Measurements from ENCODE around the gene DLG2.

The DLG2 gene

DNA sequence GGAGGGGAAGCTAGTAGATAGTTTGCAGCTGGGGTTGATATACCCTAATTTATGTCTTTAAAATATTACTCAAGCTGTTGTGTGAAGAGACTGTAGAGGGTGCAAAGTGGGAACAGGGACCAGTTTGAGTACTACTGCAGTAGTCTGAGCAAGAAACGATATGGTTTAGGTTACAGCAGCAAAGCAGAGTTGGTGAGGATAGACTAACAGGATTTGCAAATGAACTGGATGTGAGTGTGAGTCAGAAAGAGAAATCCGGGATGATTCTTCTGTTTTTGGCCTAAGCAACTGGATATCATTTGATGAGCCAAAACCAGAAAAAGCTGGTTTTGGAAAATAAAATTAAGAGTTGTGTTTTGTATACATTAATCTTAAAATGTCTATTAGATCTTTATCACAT is 1591.5 kb downstream of the DLG2 start:
- DNase-seq = no peak

- DNase-seq = no peak
Measured at GRCh38 chr11:84034484-84034883, 1592.7 kb downstream of the DLG2 start.

DNA sequence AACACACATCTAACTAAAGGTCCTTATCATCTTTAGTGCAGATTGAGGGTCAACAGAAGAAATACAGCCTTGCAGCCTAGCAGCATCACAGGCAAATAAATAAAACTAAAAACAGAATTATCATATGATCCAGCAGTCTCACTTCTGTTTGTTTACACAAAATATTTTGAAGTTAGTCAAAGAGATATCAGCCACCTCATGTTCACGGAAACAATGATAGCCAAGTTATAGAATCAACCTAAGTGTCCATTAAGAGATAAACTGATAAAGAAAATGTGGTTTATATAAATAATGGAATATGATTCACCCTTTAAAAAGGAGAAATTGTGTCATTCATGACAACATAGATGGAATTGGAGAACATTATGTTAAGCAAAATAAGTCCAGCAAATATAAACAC is 1602.9 kb downstream of the DLG2 start:
- DNase-seq = no peak

DNA sequence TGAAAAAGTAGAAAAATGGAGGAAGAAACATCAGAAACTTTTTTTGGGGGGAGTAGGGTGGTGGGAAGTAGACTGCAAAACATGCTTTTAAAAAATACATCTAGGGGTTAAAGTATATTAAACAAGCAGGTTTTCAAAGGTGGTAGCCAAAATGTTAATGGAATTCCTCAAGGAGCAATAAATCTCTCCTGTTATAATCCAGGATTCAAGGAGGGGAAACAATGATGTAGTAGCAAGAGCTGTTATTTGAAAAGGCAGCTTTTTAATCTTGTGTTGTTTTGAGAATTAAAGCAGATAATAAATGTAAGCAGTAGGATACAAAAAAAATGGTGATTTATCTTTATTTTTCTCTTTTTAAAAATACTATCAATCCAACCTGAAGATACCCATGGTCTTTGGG is 1604.4 kb downstream of the DLG2 start:
- DNase-seq = no peak

GRCh38 chr11:84022201-84022600 is 1604.9 kb downstream of the DLG2 start:
- no peak for DNase-seq

- DNase-seq = no peak
Measured at GRCh38 chr11:84021291-84021690, 1605.9 kb downstream of the DLG2 start.

DNA sequence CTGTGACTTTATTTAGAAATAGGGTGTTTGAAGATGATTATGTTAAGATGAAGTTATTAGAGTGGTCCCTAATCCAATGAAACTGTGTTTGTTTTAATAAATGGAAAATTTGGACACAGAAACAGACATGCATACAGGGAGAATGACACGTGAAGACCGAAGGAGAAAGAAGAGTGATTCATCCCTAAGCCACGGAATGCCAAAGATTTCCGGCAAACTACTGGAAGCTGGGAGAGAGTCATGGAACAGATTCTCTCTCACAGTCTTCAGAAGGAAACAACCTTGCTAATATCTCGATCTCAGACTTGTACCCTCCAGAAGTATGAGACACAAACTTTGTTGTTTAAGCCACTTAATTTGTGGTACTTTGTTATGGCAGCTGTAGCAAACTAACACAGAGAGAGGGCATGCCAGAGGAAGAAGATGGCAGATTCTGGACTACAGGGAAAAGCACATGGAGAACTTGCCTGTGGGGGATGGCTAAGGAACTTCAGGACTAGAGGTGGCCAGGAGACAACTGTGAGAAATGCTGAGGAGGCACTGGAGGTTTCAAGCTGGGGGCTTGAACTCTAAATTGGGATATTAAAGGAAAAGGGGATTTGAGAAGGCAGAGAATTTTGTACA is 1607.5 kb downstream of the DLG2 start:
- no peak for DNase-seq

DNA sequence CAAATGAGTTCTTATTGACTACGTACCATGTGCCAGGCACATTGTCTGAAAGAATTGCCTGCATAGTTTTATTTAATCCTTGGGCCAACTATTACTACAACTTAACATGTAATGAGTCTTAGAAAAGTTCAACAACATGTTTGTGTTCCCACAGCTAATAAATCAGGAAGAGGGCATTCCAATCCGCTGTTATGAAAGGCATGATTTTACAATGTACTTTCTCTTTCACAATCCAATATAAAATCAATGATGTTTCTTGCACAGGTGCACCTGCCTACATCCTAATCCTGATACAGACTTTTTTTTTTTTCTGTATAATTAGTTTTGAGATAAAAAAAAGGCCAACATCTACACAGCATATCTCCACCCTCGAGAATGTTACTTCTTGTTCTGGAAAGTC is 1612.6 kb downstream of the DLG2 start:
- no peak for DNase-seq

DNA sequence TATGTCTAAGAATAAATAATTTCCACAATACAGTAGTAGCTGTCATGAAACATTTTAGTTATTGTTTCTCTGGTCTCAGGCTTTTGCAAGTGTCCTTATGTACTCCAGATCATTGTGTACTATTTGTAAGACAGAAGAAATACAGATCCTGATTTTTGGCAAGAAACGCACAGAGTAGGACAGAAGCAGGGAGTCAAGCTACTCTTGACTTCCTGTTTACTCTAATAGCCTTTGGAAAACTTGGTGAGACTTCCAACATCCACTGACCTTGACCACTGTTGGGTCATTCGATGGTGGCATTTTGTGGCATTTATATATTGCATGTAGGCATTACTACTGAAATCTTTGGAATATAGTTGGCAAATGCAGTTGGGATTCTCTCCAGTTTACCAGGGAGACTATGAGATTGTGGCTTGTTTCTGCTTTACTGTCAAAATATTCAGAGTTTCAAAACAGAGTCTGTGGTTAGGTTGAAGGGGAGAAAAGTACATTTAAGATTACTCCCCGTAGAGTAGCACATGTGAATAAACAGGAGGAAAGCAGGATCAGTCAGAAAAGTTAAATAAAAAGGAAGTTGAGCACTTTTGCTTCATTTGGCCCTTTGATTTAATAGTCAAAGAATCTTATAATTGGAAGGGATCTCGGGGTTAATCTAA is 1614.8 kb downstream of the DLG2 start:
- no peak for DNase-seq

GRCh38 chr11:84003181-84003580 is 1624.0 kb downstream of the DLG2 start:
- no peak for DNase-seq

DNA sequence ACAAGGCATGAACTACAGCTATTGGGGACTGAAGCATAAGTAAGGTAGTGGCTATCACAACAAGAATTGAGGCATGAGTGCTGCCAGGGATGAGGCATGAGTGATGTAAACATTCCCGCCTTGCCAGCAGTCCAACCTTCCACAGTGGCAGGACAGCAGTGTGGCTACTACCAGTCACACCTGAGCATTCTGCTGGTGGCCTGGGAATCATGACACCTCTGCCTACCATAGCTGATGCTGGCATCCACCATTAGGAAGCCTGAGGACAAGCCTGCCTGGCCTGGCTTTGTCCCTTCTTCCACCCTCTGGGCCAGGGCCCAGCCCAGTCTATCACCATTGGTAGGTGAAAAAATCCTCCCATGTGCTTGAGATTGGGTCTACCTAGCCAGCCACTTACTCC is 1628.2 kb downstream of the DLG2 start:
- no peak for DNase-seq

GRCh38 chr11:83990160-83990733 is 1636.9 kb downstream of the DLG2 start:
- peak; percentile 52 for DNase-seq

GRCh38 chr11:83982825-83983224 is 1644.3 kb downstream of the DLG2 start:
- DNase-seq = no peak

- DNase-seq = no peak
Measured at GRCh38 chr11:83979593-83979992, 1647.6 kb downstream of the DLG2 start.

GRCh38 chr11:83978942-83979341 is 1648.2 kb downstream of the DLG2 start:
- no peak for DNase-seq

- DNase-seq = no peak
Measured at GRCh38 chr11:83976086-83976485, 1651.1 kb downstream of the DLG2 start.

DNA sequence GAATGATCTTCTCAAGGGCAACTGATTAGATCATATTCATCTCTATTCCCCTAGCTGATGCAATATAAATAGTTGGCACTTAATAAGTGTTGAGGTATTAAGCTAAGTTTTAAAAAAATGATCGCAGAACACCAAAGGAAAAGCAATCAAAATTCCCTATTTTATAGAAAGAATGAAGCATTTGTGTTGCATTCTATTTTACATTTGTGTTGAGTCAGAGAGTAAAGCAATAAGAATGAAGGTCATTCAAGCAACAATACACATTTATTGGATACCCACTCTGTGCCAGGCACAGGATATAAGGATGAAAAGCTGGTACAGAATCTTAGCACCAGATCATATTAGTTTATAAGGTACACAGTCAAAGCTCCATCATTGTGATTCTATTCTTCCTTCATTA is 1654.6 kb downstream of the DLG2 start:
- DNase-seq = no peak

GRCh38 chr11:83971063-83971462 is 1656.1 kb downstream of the DLG2 start:
- no peak for DNase-seq

DNA sequence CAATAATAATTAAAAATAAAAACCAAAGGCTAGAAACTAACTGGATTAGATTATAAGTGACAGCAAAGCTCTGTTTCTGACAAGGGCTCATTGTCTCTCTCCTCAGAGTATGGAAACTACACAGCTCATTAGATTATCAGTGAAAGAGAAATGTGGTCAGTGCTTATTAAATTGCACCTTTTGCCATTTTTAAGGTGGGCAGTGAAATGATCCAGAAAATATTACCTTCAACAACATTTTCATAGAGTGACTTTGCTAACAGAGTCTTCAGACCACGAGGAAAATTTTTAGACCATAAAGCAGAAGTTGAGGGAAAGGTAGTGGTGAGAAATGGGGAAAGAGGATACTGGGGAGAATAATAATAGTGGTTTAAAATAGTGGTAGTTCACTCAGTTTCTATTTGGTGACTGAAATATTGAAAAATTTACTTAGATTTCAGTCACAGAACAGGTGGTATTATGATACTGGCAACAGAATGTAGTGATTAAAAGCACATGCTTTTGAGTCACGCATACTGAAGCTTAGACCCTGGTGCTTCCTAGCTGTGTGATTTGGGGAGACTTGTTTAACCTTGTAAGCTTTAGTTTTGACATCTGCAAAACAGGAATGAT is 1657.0 kb downstream of the DLG2 start:
- DNase-seq = no peak

DNA sequence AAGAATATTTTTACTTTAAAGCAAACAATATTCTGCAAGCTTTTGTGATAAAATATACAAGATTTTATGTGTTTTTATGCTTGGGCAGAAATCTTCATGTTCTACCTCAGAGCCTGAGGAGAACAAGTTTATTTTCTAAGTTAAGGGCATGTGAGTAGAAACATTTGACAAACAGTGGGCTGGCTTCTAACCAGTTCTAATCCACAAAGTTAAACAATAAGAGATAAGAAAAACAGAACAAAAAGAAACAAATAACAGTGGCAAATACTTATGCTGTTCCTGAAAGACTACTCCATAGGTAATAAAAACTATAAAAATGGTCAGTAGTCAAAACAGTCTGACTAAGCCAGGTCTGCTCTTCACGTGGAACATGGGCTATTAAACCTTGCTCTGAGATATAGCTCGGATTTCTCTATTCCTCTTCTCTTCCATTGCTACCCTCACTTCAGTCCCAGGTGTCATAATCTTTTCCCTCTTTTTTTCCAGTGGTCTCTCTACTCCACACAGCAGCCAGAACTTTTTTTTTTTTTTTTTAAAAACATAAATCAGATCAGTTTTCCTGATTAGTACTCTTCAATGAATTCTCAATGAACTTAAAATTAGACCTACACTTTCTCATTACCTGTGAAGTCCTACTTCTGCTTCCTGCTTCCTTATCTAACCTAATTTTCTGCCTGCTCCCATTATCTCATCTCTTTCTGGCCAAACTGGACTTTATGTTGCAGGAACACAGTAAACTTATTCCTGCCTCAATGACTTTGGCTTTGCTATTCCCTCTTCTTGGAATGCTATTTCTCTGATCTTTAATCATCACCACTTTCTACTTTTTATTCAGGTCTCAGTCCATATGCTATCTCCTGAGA is 1669.9 kb downstream of the DLG2 start:
- no peak for DNase-seq

GRCh38 chr11:83956119-83956697 is 1670.9 kb downstream of the DLG2 start:
- DNase-seq = no peak

DNA sequence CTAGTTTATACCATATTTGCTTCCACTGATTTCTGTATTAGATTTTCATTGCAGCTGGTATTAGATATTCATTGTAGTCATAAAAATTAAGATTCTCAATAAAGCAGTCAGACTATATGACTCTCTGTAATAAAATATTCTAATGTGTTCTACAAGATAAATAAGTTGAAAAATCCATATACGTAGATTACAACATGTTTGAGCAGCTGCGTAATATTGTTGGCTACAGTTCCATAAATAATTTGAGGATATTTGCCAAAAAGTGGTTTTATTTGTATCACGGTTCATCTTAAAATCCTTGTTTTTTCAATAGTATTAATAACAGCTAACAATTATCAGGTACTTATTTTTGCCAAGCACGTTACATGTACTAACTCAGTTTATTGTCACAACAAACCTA is 1672.4 kb downstream of the DLG2 start:
- no peak for DNase-seq

GRCh38 chr11:83951521-83951920 is 1675.6 kb downstream of the DLG2 start:
- no peak for DNase-seq
